ENCODE data around the gene CSN3.

The CSN3 gene

DNA sequence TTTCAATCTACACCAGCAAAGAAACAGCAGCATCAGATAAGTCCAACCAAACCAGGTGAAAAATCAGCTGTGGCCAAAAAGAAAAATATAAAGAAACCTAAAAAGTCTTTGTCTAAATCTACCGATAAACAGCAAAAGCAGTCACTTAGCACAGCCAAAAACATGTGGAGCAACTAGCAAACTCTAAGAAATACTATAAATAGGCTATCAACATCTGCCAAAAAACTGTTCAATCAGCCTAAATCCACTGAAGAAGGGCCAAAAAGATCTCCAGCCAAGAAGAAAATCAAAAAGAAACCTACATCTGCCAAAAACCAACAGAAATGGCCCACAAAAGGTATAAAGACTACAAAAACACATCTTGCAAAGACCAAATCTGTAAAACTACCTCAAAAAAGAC, 55.7 kb downstream of the CSN3 start:
- no peak for DNase-seq

DNA sequence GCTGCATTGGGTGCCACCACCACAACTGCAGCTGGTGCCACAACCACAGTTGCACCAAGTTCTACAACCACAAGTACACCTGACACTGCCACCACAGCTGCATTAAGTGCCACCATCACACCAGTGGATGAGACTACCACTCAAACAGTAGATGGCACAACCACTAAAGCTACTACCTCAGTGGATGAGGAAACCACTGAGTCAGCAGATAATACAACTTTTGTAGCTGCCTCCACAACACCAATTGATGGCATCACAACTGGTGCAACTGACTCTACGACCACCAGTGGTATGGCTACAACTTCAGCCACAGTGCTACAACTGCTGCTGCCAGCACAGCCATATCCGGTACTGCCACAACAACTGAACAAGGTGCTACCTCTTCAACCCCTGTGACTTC, 57.2 kb downstream of the CSN3 start:
- no peak for DNase-seq

DNA sequence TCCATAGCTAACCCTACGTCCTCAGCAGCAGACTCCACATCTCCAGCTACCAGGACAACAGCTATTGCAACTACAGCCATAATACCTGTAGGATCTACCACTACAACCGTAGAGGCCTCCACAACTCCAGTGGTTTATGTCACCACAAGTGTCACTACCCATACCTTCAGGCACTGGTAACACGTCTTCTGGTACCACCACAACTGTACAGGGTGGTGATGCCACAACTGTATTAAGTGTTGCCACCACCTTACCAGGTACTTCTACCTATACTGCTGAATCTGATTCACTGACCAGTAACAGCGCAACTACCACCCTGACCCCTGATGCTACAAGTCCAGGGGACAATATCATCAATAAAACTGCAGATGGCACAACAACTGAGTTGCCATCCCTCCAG, 57.8 kb downstream of the CSN3 start:
- DNase-seq, result no peak

Data from CD4-positive, alpha-beta T cell treated with Interleukin-17A for 1 hour (primary cell).